ENCODE data around the gene CARD11.

Gene CARD11

GRCh38 chr7:3013975-3014792 lies 29.5 kb downstream of the CARD11 start:
- no peak for DNase-seq (ENCODE audit: low read depth)
- TF ChIP-seq CTCF (IDR thresholded peaks at IDR 0.05; ENCODE audit: low read depth, low read length) (no peak), POLR2A (IDR thresholded peaks at IDR 0.05; ENCODE audit: extremely low read depth, insufficient read length) (no peak), MYC (IDR thresholded peaks at IDR 0.05; ENCODE audit: low read depth, low read length) (no peak), MAX (IDR thresholded peaks at IDR 0.05; ENCODE audit: low read depth, low read length) (no peak)
- no peak overlapping the region for H3K4me3 ChIP-seq (ENCODE audit: low read depth, low read length)

GRCh38 chr7:3011211-3011852 lies 32.3 kb downstream of the CARD11 start:
- DNase-seq (ENCODE audit: low read depth) = no peak
- H3K4me3 ChIP-seq (ENCODE audit: low read depth, low read length) = no peak overlapping the region
- TF ChIP-seq CTCF (IDR thresholded peaks at IDR 0.05; ENCODE audit: low read depth, low read length) (no peak), MYC (IDR thresholded peaks at IDR 0.05; ENCODE audit: low read depth, low read length) (no peak), MAX (IDR thresholded peaks at IDR 0.05; ENCODE audit: low read depth, low read length) (no peak), POLR2A (IDR thresholded peaks at IDR 0.05; ENCODE audit: extremely low read depth, insufficient read length) (no peak)

GRCh38 chr7:3010161-3010560 lies 33.5 kb downstream of the CARD11 start:
- H3K4me3 ChIP-seq (ENCODE audit: low read depth, low read length) = no peak overlapping the region
- no peak for TF ChIP-seq POLR2A (IDR thresholded peaks at IDR 0.05; ENCODE audit: extremely low read depth, insufficient read length)
- TF ChIP-seq MYC (IDR thresholded peaks at IDR 0.05; ENCODE audit: low read depth, low read length) = no peak
- no peak for TF ChIP-seq CTCF (IDR thresholded peaks at IDR 0.05; ENCODE audit: low read depth, low read length)
- TF ChIP-seq MAX (IDR thresholded peaks at IDR 0.05; ENCODE audit: low read depth, low read length) = no peak
- DNase-seq (ENCODE audit: low read depth) = no peak

- DNase-seq (ENCODE audit: low read depth) = no peak
- H3K4me3 ChIP-seq (ENCODE audit: low read depth, low read length) = no peak overlapping the region
- no peak for TF ChIP-seq MYC (IDR thresholded peaks at IDR 0.05; ENCODE audit: low read depth, low read length)
- TF ChIP-seq POLR2A (IDR thresholded peaks at IDR 0.05; ENCODE audit: extremely low read depth, insufficient read length) = no peak
- TF ChIP-seq MAX (IDR thresholded peaks at IDR 0.05; ENCODE audit: low read depth, low read length) = no peak
Measured at GRCh38 chr7:3009086-3009485, 34.6 kb downstream of the CARD11 start.

- no peak for DNase-seq (ENCODE audit: low read depth)
Measured at GRCh38 chr7:3008386-3008785, 35.3 kb downstream of the CARD11 start.

More at GRCh38 chr7:3008386-3008785, 35.3 kb downstream of the CARD11 start:
- H3K4me3 ChIP-seq (ENCODE audit: low read depth, low read length) = no peak overlapping the region
- TF ChIP-seq MYC (IDR thresholded peaks at IDR 0.05; ENCODE audit: low read depth, low read length) (no peak), MAX (IDR thresholded peaks at IDR 0.05; ENCODE audit: low read depth, low read length) (no peak), POLR2A (IDR thresholded peaks at IDR 0.05; ENCODE audit: extremely low read depth, insufficient read length) (no peak), CTCF (IDR thresholded peaks at IDR 0.05; ENCODE audit: low read depth, low read length) (no peak)
